ENCODE results near the gene SH3BGRL. TPM values are rescaled to one million over a fixed set of nuclear protein-coding genes. Genes with fewer than 3 reads are reported as not detected.

The SH3BGRL gene
- 86.7 TPM for polyA plus RNA-seq (2013, experiment 1 of 2)
- polyA plus RNA-seq (2013, experiment 2 of 2): 90.4 TPM

GRCh38 chrX:81201671-81202455, at the start of gene SH3BGRL, which contains the start of gene HMGN5:
Gene SH3BGRL (plus strand): TSS chrX:81202102. CDS start chrX:81202201, 99 bp downstream.
Gene HMGN5 (minus strand): TSS chrX:81201913. CDS start chrX:81121549, 80,364 bp downstream.
- Histone ChIP-seq H3K14ac (ENCODE audit: low read length) (no peak within 1 kb of the TSS), H3K4me2 (ENCODE audit: insufficient read depth, low read length, poor library complexity, severe bottlenecking) (peak within 1 kb of the TSS; percentile 23), H4K91ac (ENCODE audit: low read depth, low read length, poor library complexity) (no peak within 1 kb of the TSS)

GRCh38 chrX:81168391-81168790, 33.5 kb upstream of the SH3BGRL start:
- H3K27ac ChIP-seq (replicated peaks; ENCODE audit: low read length): no peak overlapping the region
- no CpG with 5 or more reads among the region's 3 CpGs for WGBS, 2 donors (ENCODE audit: extremely low coverage in 2 of 2, insufficient read length in 2 of 2, insufficient replicate concordance in 1 of 2)
- no peak overlapping the region for H3K18ac ChIP-seq (ENCODE audit: low read length)
- H3K27me3 ChIP-seq (ENCODE audit: control insufficient read depth in 3 of 3, insufficient read depth in 3 of 3, low read depth in 1 of 3, low read length in 3 of 3): no peaks in the 10 kb centered on the region
- no peak overlapping the region for H3K23ac ChIP-seq (ENCODE audit: low read depth, low read length, poor library complexity)
- H4K8ac ChIP-seq (ENCODE audit: low read depth, low read length): no peak overlapping the region
- no peak overlapping the region for H2BK15ac ChIP-seq (ENCODE audit: low read length)
- no peak overlapping the region for H4K91ac ChIP-seq (ENCODE audit: low read depth, low read length, poor library complexity)
- H2AFZ ChIP-seq (ENCODE audit: low read length): no peak overlapping the region
- no peak overlapping the region for H2BK5ac ChIP-seq (ENCODE audit: low read length)
- H3K4me2 ChIP-seq (ENCODE audit: insufficient read depth, low read length, poor library complexity, severe bottlenecking): no peak overlapping the region
- no peak overlapping the region for H3K4me3 ChIP-seq (ENCODE audit: low read length in 2 of 2)
- no peak overlapping the region for H3K4ac ChIP-seq (ENCODE audit: low read length)
- H2AK5ac ChIP-seq (ENCODE audit: low read depth, low read length): no peak overlapping the region
- no peaks in the 10 kb centered on the region for H3K9me3 ChIP-seq (replicated peaks in 1 of 2; ENCODE audit: control insufficient read depth in 2 of 2, insufficient read depth in 1 of 2, low read depth in 1 of 2, low read length in 2 of 2)
- H2BK12ac ChIP-seq (ENCODE audit: low read length): no peak overlapping the region
- no peaks in the 10 kb centered on the region for H3K4me1 ChIP-seq (ENCODE audit: control insufficient read depth in 2 of 2, insufficient read depth in 1 of 2, low read depth in 1 of 2, low read length in 2 of 2)
- no peak overlapping the region for H2BK120ac ChIP-seq (ENCODE audit: low read depth, low read length)
- no peaks in the 10 kb centered on the region for H3K79me1 ChIP-seq (ENCODE audit: low read depth, low read length)
- H3K9ac ChIP-seq (ENCODE audit: low read depth, low read length, poor library complexity): no peak overlapping the region
- H3K14ac ChIP-seq (ENCODE audit: low read length): no peak overlapping the region
- no peak for DNase-seq (ENCODE audit: low spot score)
- H3K36me3 ChIP-seq (replicated peaks in 1 of 2; ENCODE audit: control insufficient read depth in 2 of 2, insufficient read depth in 2 of 2, low read length in 2 of 2): no peaks in the 10 kb centered on the region

More at GRCh38 chrX:81201671-81202455, at the start of gene SH3BGRL, which contains the start of gene HMGN5:
- Histone ChIP-seq H3K27ac (replicated peaks; ENCODE audit: low read length) (peak within 1 kb of the TSS; percentile 81), H2BK5ac (ENCODE audit: low read length) (no peak within 1 kb of the TSS), H3K18ac (ENCODE audit: low read length) (no peak within 1 kb of the TSS), H3K36me3 (replicated peaks in 1 of 2; ENCODE audit: control insufficient read depth in 2 of 2, insufficient read depth in 2 of 2, low read length in 2 of 2) (peaks cover 0 to 5% of the 10 kb centered on the region in 2 donors), H3K27me3 (ENCODE audit: control insufficient read depth in 3 of 3, insufficient read depth in 3 of 3, low read depth in 1 of 3, low read length in 3 of 3) (no peaks in the 10 kb centered on the region), H3K79me1 (ENCODE audit: low read depth, low read length) (no peaks in the 10 kb centered on the region), H3K9ac (ENCODE audit: low read depth, low read length, poor library complexity) (no peak within 1 kb of the TSS), H3K4ac (ENCODE audit: low read length) (no peak within 1 kb of the TSS), H2BK15ac (ENCODE audit: low read length) (no peak within 1 kb of the TSS), H3K4me1 (ENCODE audit: control insufficient read depth in 2 of 2, insufficient read depth in 1 of 2, low read depth in 1 of 2, low read length in 2 of 2) (no peaks in the 10 kb centered on the region), H2AK5ac (ENCODE audit: low read depth, low read length) (no peak within 1 kb of the TSS), H3K9me3 (replicated peaks in 1 of 2; ENCODE audit: control insufficient read depth in 2 of 2, insufficient read depth in 1 of 2, low read depth in 1 of 2, low read length in 2 of 2) (no peaks in the 10 kb centered on the region), H3K4me3 (ENCODE audit: low read length in 2 of 2) (peak within 1 kb of the TSS; percentile 72 to 87), H2BK120ac (ENCODE audit: low read depth, low read length) (no peak within 1 kb of the TSS), H2AFZ (ENCODE audit: low read length) (peak within 1 kb of the TSS; percentile 81), H2BK12ac (ENCODE audit: low read length) (no peak within 1 kb of the TSS), H3K23ac (ENCODE audit: low read depth, low read length, poor library complexity) (no peak within 1 kb of the TSS), H4K8ac (ENCODE audit: low read depth, low read length) (no peak within 1 kb of the TSS)
- WGBS, 2 donors (ENCODE audit: extremely low coverage in 2 of 2, insufficient read length in 2 of 2, insufficient replicate concordance in 1 of 2): no CpG with 5 or more reads among the region's 23 CpGs
- DNase-seq (ENCODE audit: low spot score): peak; percentile 58

- no peak overlapping the region for H3K4me2 ChIP-seq (ENCODE audit: insufficient read depth, low read length, poor library complexity, severe bottlenecking)
- H2BK15ac ChIP-seq (ENCODE audit: low read length): no peak overlapping the region
- H2AFZ ChIP-seq (ENCODE audit: low read length): no peak overlapping the region
- H3K4ac ChIP-seq (ENCODE audit: low read length): no peak overlapping the region
- no peak overlapping the region for H3K4me3 ChIP-seq (ENCODE audit: low read length in 2 of 2)
- H2AK5ac ChIP-seq (ENCODE audit: low read depth, low read length): no peak overlapping the region
- no peak overlapping the region for H3K27ac ChIP-seq (replicated peaks; ENCODE audit: low read length)
- H3K9me3 ChIP-seq (replicated peaks in 1 of 2; ENCODE audit: control insufficient read depth in 2 of 2, insufficient read depth in 1 of 2, low read depth in 1 of 2, low read length in 2 of 2): no peaks in the 10 kb centered on the region
- H3K36me3 ChIP-seq (replicated peaks in 1 of 2; ENCODE audit: control insufficient read depth in 2 of 2, insufficient read depth in 2 of 2, low read length in 2 of 2): no peaks in the 10 kb centered on the region
- no peak overlapping the region for H2BK12ac ChIP-seq (ENCODE audit: low read length)
- no peak overlapping the region for H4K91ac ChIP-seq (ENCODE audit: low read depth, low read length, poor library complexity)
- no peak overlapping the region for H4K8ac ChIP-seq (ENCODE audit: low read depth, low read length)
- DNase-seq (ENCODE audit: low spot score): no peak
- H3K9ac ChIP-seq (ENCODE audit: low read depth, low read length, poor library complexity): no peak overlapping the region
- H3K27me3 ChIP-seq (ENCODE audit: control insufficient read depth in 3 of 3, insufficient read depth in 3 of 3, low read depth in 1 of 3, low read length in 3 of 3): no peaks in the 10 kb centered on the region
- H2BK5ac ChIP-seq (ENCODE audit: low read length): no peak overlapping the region
- H3K4me1 ChIP-seq (ENCODE audit: control insufficient read depth in 2 of 2, insufficient read depth in 1 of 2, low read depth in 1 of 2, low read length in 2 of 2): no peaks in the 10 kb centered on the region
- H2BK120ac ChIP-seq (ENCODE audit: low read depth, low read length): no peak overlapping the region
- no peak overlapping the region for H3K23ac ChIP-seq (ENCODE audit: low read depth, low read length, poor library complexity)
- H3K79me1 ChIP-seq (ENCODE audit: low read depth, low read length): no peaks in the 10 kb centered on the region
- no peak overlapping the region for H3K18ac ChIP-seq (ENCODE audit: low read length)
- H3K14ac ChIP-seq (ENCODE audit: low read length): no peak overlapping the region
- no CpG with 5 or more reads among the region's 1 CpG for WGBS, 2 donors (ENCODE audit: extremely low coverage in 2 of 2, insufficient read length in 2 of 2, insufficient replicate concordance in 1 of 2)
These were observed 27.6 kb upstream of the SH3BGRL start for GRCh38 chrX:81174286-81174685.

- Histone ChIP-seq H2BK12ac (ENCODE audit: low read length) (no peak overlapping the region), H2BK5ac (ENCODE audit: low read length) (no peak overlapping the region), H3K9me3 (replicated peaks in 1 of 2; ENCODE audit: control insufficient read depth in 2 of 2, insufficient read depth in 1 of 2, low read depth in 1 of 2, low read length in 2 of 2) (no peaks in the 10 kb centered on the region), H3K27ac (replicated peaks; ENCODE audit: low read length) (no peak overlapping the region), H3K4me1 (ENCODE audit: control insufficient read depth in 2 of 2, insufficient read depth in 1 of 2, low read depth in 1 of 2, low read length in 2 of 2) (no peaks in the 10 kb centered on the region), H3K79me1 (ENCODE audit: low read depth, low read length) (no peaks in the 10 kb centered on the region), H3K18ac (ENCODE audit: low read length) (no peak overlapping the region), H2BK15ac (ENCODE audit: low read length) (no peak overlapping the region), H2BK120ac (ENCODE audit: low read depth, low read length) (no peak overlapping the region), H3K36me3 (replicated peaks in 1 of 2; ENCODE audit: control insufficient read depth in 2 of 2, insufficient read depth in 2 of 2, low read length in 2 of 2) (no peaks in the 10 kb centered on the region), H3K27me3 (ENCODE audit: control insufficient read depth in 3 of 3, insufficient read depth in 3 of 3, low read depth in 1 of 3, low read length in 3 of 3) (no peaks in the 10 kb centered on the region), H3K23ac (ENCODE audit: low read depth, low read length, poor library complexity) (no peak overlapping the region), H4K91ac (ENCODE audit: low read depth, low read length, poor library complexity) (no peak overlapping the region), H2AFZ (ENCODE audit: low read length) (no peak overlapping the region), H4K8ac (ENCODE audit: low read depth, low read length) (no peak overlapping the region), H3K4me3 (ENCODE audit: low read length in 2 of 2) (no peak overlapping the region), H2AK5ac (ENCODE audit: low read depth, low read length) (no peak overlapping the region), H3K4me2 (ENCODE audit: insufficient read depth, low read length, poor library complexity, severe bottlenecking) (no peak overlapping the region), H3K9ac (ENCODE audit: low read depth, low read length, poor library complexity) (no peak overlapping the region), H3K14ac (ENCODE audit: low read length) (no peak overlapping the region), H3K4ac (ENCODE audit: low read length) (no peak overlapping the region)
- no CpG with 5 or more reads among the region's 2 CpGs for WGBS, 2 donors (ENCODE audit: extremely low coverage in 2 of 2, insufficient read length in 2 of 2, insufficient replicate concordance in 1 of 2)
- DNase-seq (ENCODE audit: low spot score): no peak
These were observed 6.6 kb upstream of the SH3BGRL start for GRCh38 chrX:81195259-81195658.

All from neuronal stem cell (in vitro differentiated cells).